CD1c-positive myeloid dendritic cell (primary cell): ENCODE measurements around the gene PODN.

Experiments
- DNase-seq: peaks from one replicate; pipeline ENCODE4 v3.0.0-alpha.2; 2016; ENCODE audit errors: extremely low spot score

PODN gene

GRCh38 chr1:53131590-53131938, 69.6 kb downstream of the PODN start:
- DNase-seq: no peak

GRCh38 chr1:53132176-53132575, 70.2 kb downstream of the PODN start:
- DNase-seq: no peak

GRCh38 chr1:53133261-53134041, 71.4 kb downstream of the PODN start:
- DNase-seq: no peak

- no peak for DNase-seq
Observed at GRCh38 chr1:53134042-53134485, 72.1 kb downstream of the PODN start.
